ENCODE measurements around the gene UGT2A1.

Gene UGT2A1

DNA sequence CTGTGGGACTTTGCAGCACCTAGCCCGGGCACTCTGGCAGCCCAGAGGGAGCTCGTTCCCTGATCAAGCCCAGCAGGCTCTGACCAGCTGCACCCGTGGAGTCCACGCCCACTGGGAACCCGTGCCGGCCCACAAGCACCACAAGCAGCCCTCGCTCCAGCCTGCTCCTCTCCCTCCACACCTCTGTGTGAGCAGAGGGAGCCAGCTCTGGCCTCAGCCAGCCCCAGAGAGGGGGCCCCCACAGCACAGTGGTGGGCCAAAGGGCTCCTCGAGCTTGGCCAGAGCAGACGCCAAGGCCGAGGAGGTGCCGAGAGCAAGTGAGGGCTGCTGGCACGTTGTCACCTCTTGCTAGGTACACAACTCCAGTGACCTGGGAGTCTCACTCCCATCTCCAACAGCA is 5.1 kb upstream of the UGT2A1 start:
- DNase-seq (ENCODE audit: insufficient read length, low spot score) (no peak), FAIRE-seq (no peak)
- TF ChIP-seq CTCF (IDR thresholded peaks at IDR 0.05; ENCODE audit: insufficient read depth, missing control alignments), result no peak

DNA sequence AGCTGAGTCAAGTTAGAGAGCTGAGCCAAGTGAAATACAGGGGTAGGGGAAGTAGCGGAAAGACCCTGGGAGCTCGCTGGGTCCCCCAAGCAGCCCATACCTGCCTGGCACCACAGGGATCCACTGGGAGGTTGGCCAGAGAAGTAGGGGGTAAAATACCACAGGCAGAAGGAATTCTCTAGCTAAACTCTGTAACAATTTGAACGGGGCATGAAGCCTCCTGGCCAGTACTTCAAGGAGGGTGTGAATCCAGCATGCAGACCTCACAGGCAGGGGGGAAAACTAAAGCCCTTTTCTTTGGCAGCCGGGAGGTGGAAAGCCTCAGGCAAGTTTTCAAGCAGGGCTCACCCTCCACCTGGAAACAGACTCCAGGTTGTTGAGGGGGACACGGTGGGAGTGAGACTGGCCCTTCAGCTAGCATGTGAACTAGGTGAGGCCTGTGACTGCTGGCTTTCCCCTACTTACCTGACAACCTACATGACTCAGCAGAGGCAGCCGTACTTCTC is 3.7 kb upstream of the UGT2A1 start:
- TF ChIP-seq CTCF (IDR thresholded peaks at IDR 0.05; ENCODE audit: insufficient read depth, missing control alignments), result no peak
- FAIRE-seq, result no peak
- no peak for DNase-seq (ENCODE audit: insufficient read length, low spot score)

- DNase-seq (ENCODE audit: insufficient read length, low spot score), result no peak
- no peak for FAIRE-seq
- no peak for TF ChIP-seq CTCF (IDR thresholded peaks at IDR 0.05; ENCODE audit: insufficient read depth, missing control alignments)
These were observed 2.2 kb downstream of the UGT2A1 start for GRCh38 chr4:69650872-69651271.

DNA sequence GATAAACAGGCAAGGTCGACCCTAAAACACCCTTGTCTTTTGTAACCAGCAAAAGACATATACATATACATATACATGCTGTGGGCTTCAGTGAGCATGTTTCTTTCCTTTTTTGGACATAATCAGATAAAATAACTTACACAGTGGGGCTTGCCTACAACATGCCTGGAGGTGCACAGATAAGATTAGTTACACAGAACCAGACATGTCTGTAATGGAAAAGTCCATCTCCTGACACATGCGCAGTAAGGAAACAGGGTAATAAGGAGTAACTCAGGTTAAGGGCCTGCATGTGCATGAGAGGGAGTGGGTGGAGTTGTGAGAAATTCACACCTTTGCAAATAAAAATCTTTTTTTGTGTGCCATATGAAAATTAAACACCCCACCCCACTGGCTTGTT is 3.4 kb downstream of the UGT2A1 start:
- FAIRE-seq, result no peak
- no peak for TF ChIP-seq CTCF (IDR thresholded peaks at IDR 0.05; ENCODE audit: insufficient read depth, missing control alignments)
- no peak for DNase-seq (ENCODE audit: insufficient read length, low spot score)

- TF ChIP-seq CTCF (IDR thresholded peaks at IDR 0.05; ENCODE audit: insufficient read depth, missing control alignments), result no peak
- DNase-seq (ENCODE audit: insufficient read length, low spot score) (no peak), FAIRE-seq (no peak)
These were observed 3.8 kb downstream of the UGT2A1 start for GRCh38 chr4:69649207-69649606.

GRCh38 chr4:69642961-69643360 is 10.1 kb downstream of the UGT2A1 start:
- FAIRE-seq, result no peak
- no peak for TF ChIP-seq CTCF (IDR thresholded peaks at IDR 0.05; ENCODE audit: insufficient read depth, missing control alignments)
- DNase-seq (ENCODE audit: insufficient read length, low spot score), result no peak

- TF ChIP-seq CTCF (IDR thresholded peaks at IDR 0.05; ENCODE audit: insufficient read depth, missing control alignments), result no peak
- FAIRE-seq (no peak), DNase-seq (ENCODE audit: insufficient read length, low spot score) (no peak)
These were observed 12.8 kb downstream of the UGT2A1 start for GRCh38 chr4:69640289-69640688.
